ENCODE measurements around the gene CLK3. TPM values are rescaled to one million over a fixed set of nuclear protein-coding genes. Genes with fewer than 3 reads are reported as not detected.

The CLK3 gene
- total and polyA plus RNA-seq, 10 of the 15 experiments (the other 5 are each of a cell fraction or from before 2014, with no cell fraction given) = 3.3 to 169 (median 66.2) TPM

DNA sequence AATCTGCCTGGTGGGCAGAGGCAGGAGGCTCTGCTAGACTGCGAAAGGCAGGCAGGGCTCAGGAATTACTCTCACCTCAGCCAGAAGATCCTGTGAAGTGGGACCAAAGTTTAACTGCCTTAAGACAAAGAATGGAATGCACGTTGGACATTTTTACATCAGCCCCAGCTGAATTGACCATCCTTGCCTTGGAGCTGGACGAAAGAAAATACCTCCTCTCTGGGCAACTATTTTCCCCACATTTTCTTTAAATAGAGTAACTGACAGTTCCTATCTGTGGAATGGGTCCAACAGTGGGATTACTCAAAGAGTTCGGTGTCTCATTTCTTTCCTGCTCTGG is 45.9 kb upstream of the CLK3 start:
- peaks cover 30% of the 10 kb centered on the region for H3K79me2 ChIP-seq (ENCODE audit: control insufficient read depth, insufficient read depth, low read length)
- H3K4me2 ChIP-seq (ENCODE audit: control insufficient read depth, insufficient read depth) = no peak overlapping the region
- no peak overlapping the region for H3K4me3 ChIP-seq
- SMC1A ChIA-PET (ENCODE audit: uncharacterized antibody, unreplicated experiment) = no interaction called here
- in situ Hi-C loops (cut with MboI) (no loop called here), intact Hi-C loops (cut with micrococcal nuclease; ENCODE audit: unreplicated experiment) (no loop called here)
- TF ChIP-seq, protein P1, sequence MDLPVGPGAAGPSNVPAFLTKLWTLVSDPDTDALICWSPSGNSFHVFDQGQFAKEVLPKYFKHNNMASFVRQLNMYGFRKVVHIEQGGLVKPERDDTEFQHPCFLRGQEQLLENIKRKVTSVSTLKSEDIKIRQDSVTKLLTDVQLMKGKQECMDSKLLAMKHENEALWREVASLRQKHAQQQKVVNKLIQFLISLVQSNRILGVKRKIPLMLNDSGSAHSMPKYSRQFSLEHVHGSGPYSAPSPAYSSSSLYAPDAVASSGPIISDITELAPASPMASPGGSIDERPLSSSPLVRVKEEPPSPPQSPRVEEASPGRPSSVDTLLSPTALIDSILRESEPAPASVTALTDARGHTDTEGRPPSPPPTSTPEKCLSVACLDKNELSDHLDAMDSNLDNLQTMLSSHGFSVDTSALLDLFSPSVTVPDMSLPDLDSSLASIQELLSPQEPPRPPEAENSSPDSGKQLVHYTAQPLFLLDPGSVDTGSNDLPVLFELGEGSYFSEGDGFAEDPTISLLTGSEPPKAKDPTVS (IDR thresholded peaks at IDR 0.05; ENCODE audit: low read depth, low read length) = no peak
- no peak for TF ChIP-seq RAD21 (IDR thresholded peaks at IDR 0.05; ENCODE audit: insufficient read depth, low read depth, low read length)
- TF ChIP-seq, protein P2, sequence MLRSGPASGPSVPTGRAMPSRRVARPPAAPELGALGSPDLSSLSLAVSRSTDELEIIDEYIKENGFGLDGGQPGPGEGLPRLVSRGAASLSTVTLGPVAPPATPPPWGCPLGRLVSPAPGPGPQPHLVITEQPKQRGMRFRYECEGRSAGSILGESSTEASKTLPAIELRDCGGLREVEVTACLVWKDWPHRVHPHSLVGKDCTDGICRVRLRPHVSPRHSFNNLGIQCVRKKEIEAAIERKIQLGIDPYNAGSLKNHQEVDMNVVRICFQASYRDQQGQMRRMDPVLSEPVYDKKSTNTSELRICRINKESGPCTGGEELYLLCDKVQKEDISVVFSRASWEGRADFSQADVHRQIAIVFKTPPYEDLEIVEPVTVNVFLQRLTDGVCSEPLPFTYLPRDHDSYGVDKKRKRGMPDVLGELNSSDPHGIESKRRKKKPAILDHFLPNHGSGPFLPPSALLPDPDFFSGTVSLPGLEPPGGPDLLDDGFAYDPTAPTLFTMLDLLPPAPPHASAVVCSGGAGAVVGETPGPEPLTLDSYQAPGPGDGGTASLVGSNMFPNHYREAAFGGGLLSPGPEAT (IDR thresholded peaks at IDR 0.05; ENCODE audit: low read depth) = no peak
- no peak for TF ChIP-seq PAX5 (IDR thresholded peaks at IDR 0.05; ENCODE audit: borderline replicate concordance, low read depth, low read length)
- TF ChIP-seq TCF7 (IDR thresholded peaks at IDR 0.05; ENCODE audit: borderline replicate concordance) = no peak
- TF ChIP-seq, protein P3, sequence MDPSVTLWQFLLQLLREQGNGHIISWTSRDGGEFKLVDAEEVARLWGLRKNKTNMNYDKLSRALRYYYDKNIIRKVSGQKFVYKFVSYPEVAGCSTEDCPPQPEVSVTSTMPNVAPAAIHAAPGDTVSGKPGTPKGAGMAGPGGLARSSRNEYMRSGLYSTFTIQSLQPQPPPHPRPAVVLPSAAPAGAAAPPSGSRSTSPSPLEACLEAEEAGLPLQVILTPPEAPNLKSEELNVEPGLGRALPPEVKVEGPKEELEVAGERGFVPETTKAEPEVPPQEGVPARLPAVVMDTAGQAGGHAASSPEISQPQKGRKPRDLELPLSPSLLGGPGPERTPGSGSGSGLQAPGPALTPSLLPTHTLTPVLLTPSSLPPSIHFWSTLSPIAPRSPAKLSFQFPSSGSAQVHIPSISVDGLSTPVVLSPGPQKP (IDR thresholded peaks at IDR 0.05; ENCODE audit: low read depth, low read length) = no peak
- TF ChIP-seq ASH2L (IDR thresholded peaks at IDR 0.05; ENCODE audit: borderline replicate concordance, low read depth) = no peak
- TF ChIP-seq ZBTB11 (CRISPR knock-in tag; IDR thresholded peaks at IDR 0.05) = no peak
- TF ChIP-seq BACH1 (IDR thresholded peaks at IDR 0.05; ENCODE audit: borderline replicate concordance) = no peak
- TF ChIP-seq ATF7 (IDR thresholded peaks at IDR 0.05; ENCODE audit: low read depth) = no peak
- TF ChIP-seq SUPT20H (IDR thresholded peaks at IDR 0.05; ENCODE audit: borderline replicate concordance, control insufficient read depth, low read depth, low read length) = no peak
- no peak for TF ChIP-seq KAT2A (conservative IDR thresholded peaks at IDR 0.05; ENCODE audit: control insufficient read depth, low read depth, low read length)
- TF ChIP-seq CHD4 (IDR thresholded peaks at IDR 0.05) = no peak
- no peak for TF ChIP-seq RCOR1 (conservative IDR thresholded peaks at IDR 0.05; ENCODE audit: low read depth, low read length)
- TF ChIP-seq NRF1 (conservative IDR thresholded peaks at IDR 0.05; ENCODE audit: low read depth, low read length) = no peak
- FAIRE-seq (no peak), ATAC-seq (no peak), DNase-seq (ENCODE audit: low read depth, low spot score) (no peak)
- H3K27me3 ChIP-seq (replicated peaks in 1 of 2; ENCODE audit: control insufficient read depth in 2 of 2, insufficient read depth in 2 of 2, low read length in 1 of 2) = no peaks in the 10 kb centered on the region
- H3K36me3 ChIP-seq (ENCODE audit: control insufficient read depth in 2 of 2, insufficient read depth in 2 of 2, low read length in 1 of 2) = peaks cover 17 to 55% of the 10 kb centered on the region in 2 experiments
- no peaks in the 10 kb centered on the region for H3K9me3 ChIP-seq (replicated peaks; ENCODE audit: control insufficient read depth, insufficient read depth, low read length)
- no TSS peak for BruUV-seq (replicated peaks)
- no peak overlapping the region for H3K9ac ChIP-seq (ENCODE audit: control insufficient read depth, insufficient read depth, low read length)
- H4K20me1 ChIP-seq (ENCODE audit: control insufficient read depth, insufficient read depth) = peaks cover 7% of the 10 kb centered on the region
- WGBS (ENCODE audit: insufficient coverage, insufficient replicate concordance, low lambda C conversion rate, missing lambda C conversion rate) = 79% methylated on average over 4 of the region's 4 CpGs
- H3K4me1 ChIP-seq (ENCODE audit: control insufficient read depth, insufficient read depth, low read length) = no peaks in the 10 kb centered on the region
- RAD21 ChIA-PET (ENCODE audit: unreplicated experiment) = no interaction called here
- no peak overlapping the region for H3K27ac ChIP-seq (ENCODE audit: control insufficient read depth, insufficient read depth)
- no peak overlapping the region for H2AFZ ChIP-seq (ENCODE audit: control insufficient read depth, low read depth, low read length)
- CTCF ChIA-PET = interaction anchor here (1.4 kb wide), 1 partner anchor 199 kb away, joined by 3 read pairs; no protein-coding TSS in a partner anchor
- POLR2A ChIA-PET = no interaction called here
